WTC11 (cell line): Measurements from ENCODE around the gene ERBB2.

Source experiments
- FOXJ3 ChIP-seq: sonication (generic); formaldehyde crosslinking; IDR thresholded peaks from 2 replicates; pipeline ENCODE4 v1.9.0; 2021; ENCODE audit warnings: missing genetic modification reagents, mild to moderate bottlenecking, borderline replicate concordance
- ZNF219 ChIP-seq: sonication (generic); formaldehyde crosslinking; IDR thresholded peaks from 2 replicates; pipeline ENCODE4 v1.8.0; 2023; ENCODE audit warnings: missing genetic modification reagents, mild to moderate bottlenecking, borderline replicate concordance

DNA sequence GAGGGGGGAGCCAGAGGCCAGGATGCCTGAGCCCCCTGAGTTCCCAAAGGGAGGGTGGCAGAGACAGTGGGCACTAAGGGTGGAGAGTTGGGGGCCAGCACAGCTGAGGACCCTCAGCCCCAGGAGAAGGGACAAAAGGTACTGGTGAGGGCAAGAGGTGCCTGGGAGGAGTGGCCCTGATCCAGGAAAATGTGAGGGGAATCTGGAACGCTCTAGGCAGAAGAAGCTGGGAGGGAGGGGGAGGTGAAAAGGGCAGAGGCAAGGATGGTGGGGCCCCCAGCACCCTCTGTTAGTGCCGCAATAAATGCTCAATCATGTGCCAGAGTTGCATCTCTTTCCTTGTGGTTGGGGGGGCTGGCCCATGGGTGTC, 33.6 kb upstream of the ERBB2 start:
- TF ChIP-seq ZNF219 (CRISPR knock-in tag) (no peak), FOXJ3 (no peak)
